B cell (primary cell): ENCODE measurements around the gene MED27. TPM values are rescaled to one million over a fixed set of nuclear protein-coding genes. Genes with fewer than 3 reads are reported as not detected.

Experiments
- ATAC-seq: fragments of 200-7000 bp; cut with Tn5 transposase; one replicate; pipeline ENCODE4 v1.10.0; 2021; ENCODE audit warnings: low read depth, mild to moderate bottlenecking, moderate number of reproducible peaks, moderate library complexity
- CTCF ChIA-PET: fragments of 350-600 bp; sonication (Branson Sonifier 250); formaldehyde crosslinking; loops from one replicate; lab custom pipeline; 2021; ENCODE audit warnings: antibody characterized with exemption, inconsistent platforms; lab: Charles Lee
- POLR2A ChIA-PET: fragments of 350-600 bp; sonication (Branson Sonifier 250); formaldehyde crosslinking; loops from one replicate; lab custom pipeline; 2021; ENCODE audit warnings: antibody characterized with exemption; lab: Charles Lee
- DNase-seq: peaks from one replicate; pipeline ENCODE4 v3.0.0; 2013
- H2AFZ ChIP-seq: 2 replicates; pipeline ENCODE4 v1.6.1; 2012; ENCODE audit warnings: mild to moderate bottlenecking, low read depth, low read length; ENCODE audit not compliant: insufficient read depth, poor library complexity, severe bottlenecking
- H3K27ac ChIP-seq, 2 donors: 1 replicate in 1 of 2; 2 replicates in 1 of 2; pipeline ENCODE4 v1.5.1; 2012 to 2013; ENCODE audit warnings: low read length in 2 of 2, mild to moderate bottlenecking in 2 of 2, moderate library complexity in 1 of 2
- H3K27me3 ChIP-seq, 4 experiments: fragments of 200-600 bp in 1 of 4; sonication (generic) in 1 of 4; replicated peaks in 1 of 4; 1 replicate in 2 of 4; 2 replicates in 2 of 4; pipeline versions ENCODE4 v1.6.1 to v1.7.0; 2013 to 2016; ENCODE audit warnings: low read length in 3 of 4, mild to moderate bottlenecking in 2 of 4, mixed read lengths in 1 of 4, moderate library complexity in 1 of 4; ENCODE audit not compliant: insufficient read depth in 4 of 4, control insufficient read depth in 3 of 4; ENCODE audit errors: control extremely low read depth in 1 of 4
- H3K36me3 ChIP-seq, 2 experiments: replicated peaks in 1 of 2; 1 replicate in 1 of 2; 2 replicates in 1 of 2; pipeline versions ENCODE4 v1.6.1 to v1.7.1; 2013; ENCODE audit warnings: low read length in 1 of 2; ENCODE audit not compliant: insufficient read depth in 2 of 2, control insufficient read depth in 1 of 2; ENCODE audit errors: control extremely low read depth in 1 of 2, extremely low read depth in 1 of 2
- H3K4me1 ChIP-seq, 2 donors: fragments of 200-600 bp in 1 of 2; sonication (generic) in 1 of 2; 1 replicate in 1 of 2; 2 replicates in 1 of 2; pipeline versions ENCODE4 v1.5.1 to v1.6.1; 2013 to 2017; ENCODE audit warnings: low read length in 2 of 2; ENCODE audit not compliant: control insufficient read depth in 2 of 2, insufficient read depth in 2 of 2
- H3K4me2 ChIP-seq: replicated peaks from 2 replicates; pipeline ENCODE3; 2012; ENCODE audit warnings: mild to moderate bottlenecking, low read depth, low read length; ENCODE audit not compliant: poor library complexity, severe bottlenecking
- H3K4me3 ChIP-seq, 5 experiments: fragments of 200-600 bp in 1 of 5; sonication (generic) in 1 of 5; 1 replicate in 3 of 5; 2 replicates in 2 of 5; pipeline versions ENCODE4 v1.5.1 to v1.7.0; 2011 to 2016; ENCODE audit warnings: low read length in 4 of 5, mild to moderate bottlenecking in 4 of 5, low read depth in 2 of 5, control low read depth in 1 of 5, moderate library complexity in 1 of 5; ENCODE audit not compliant: insufficient read depth in 1 of 5; ENCODE audit errors: control extremely low read depth in 1 of 5, extremely low read depth in 1 of 5
- H3K79me2 ChIP-seq: fragments of 200-600 bp; sonication (generic); one replicate; pipeline ENCODE4 v1.6.0; 2016; ENCODE audit warnings: low read length; ENCODE audit not compliant: control insufficient read depth, insufficient read depth
- H3K9ac ChIP-seq: fragments of 200-600 bp; sonication (generic); 2 replicates; pipeline ENCODE4 v1.6.1; 2017; ENCODE audit warnings: mild to moderate bottlenecking, low read length, moderate library complexity
- H3K9me3 ChIP-seq, 3 donors: one replicate each; pipeline versions ENCODE4 v1.6.1 to v1.7.1; 2013; ENCODE audit warnings: low read length in 2 of 3; ENCODE audit not compliant: control insufficient read depth in 2 of 3, insufficient read depth in 1 of 3; ENCODE audit errors: control extremely low read depth in 1 of 3
- H4K20me1 ChIP-seq: 2 replicates; pipeline ENCODE4 v1.6.0; 2012; ENCODE audit warnings: mild to moderate bottlenecking, low read length; ENCODE audit not compliant: insufficient read depth, control insufficient read depth, poor library complexity, severe bottlenecking
- H3K27ac Mint-ChIP-seq: one replicate; pipeline ENCODE4 v1.8.0; 2021; ENCODE audit warnings: mixed read lengths
- H3K27me3 Mint-ChIP-seq: one replicate; pipeline ENCODE4 v1.8.0; 2021; ENCODE audit warnings: mixed read lengths
- H3K4me1 Mint-ChIP-seq: one replicate; pipeline ENCODE4 v1.8.0; 2021; ENCODE audit warnings: mixed read lengths
- H3K4me3 Mint-ChIP-seq: one replicate; pipeline ENCODE4 v1.8.0; 2021; ENCODE audit warnings: mixed read lengths
- H3K9me3 Mint-ChIP-seq: one replicate; pipeline ENCODE4 v1.8.0; 2022; ENCODE audit warnings: mixed read lengths; ENCODE audit not compliant: insufficient read depth
- EZH2 ChIP-seq: IDR thresholded peaks from 2 replicates; pipeline ENCODE4 v1.6.1; 2012; ENCODE audit warnings: borderline replicate concordance, low read depth, mild to moderate bottlenecking, moderate library complexity, low read length; ENCODE audit not compliant: insufficient read depth, poor library complexity, severe bottlenecking
- WGBS: methylation state at CpG from one replicate; pipeline ENCODE4 v1.1.5; 2013; ENCODE audit warnings: missing lambda C conversion rate; ENCODE audit not compliant: insufficient coverage; 5-methylcytosine and 5-hydroxymethylcytosine counted together
- intact Hi-C: fragments of 100-400 bp; cut with micrococcal nuclease; formaldehyde crosslinking; loops from one replicate; pipeline ENCODE4 v1.10.0; 2022
- polyA plus RNA-seq: library from polyadenylated mRNA; depleted of rRNA; stranded (reverse); fragments of >200 nt; gene quantifications from 2 replicates; pipeline ENCODE4 v1.2.3, GENCODE V29; 2012
- total RNA-seq, 2 donors: library from RNA; stranded (reverse); fragments of 120-200 nt in 1 of 2; gene quantifications; 1 replicate in 1 of 2; 2 replicates in 1 of 2; pipeline versions ENCODE4 v1.2.3 to v1.2.4, GENCODE V29; 2013 to 2022
- TF ChIP-seq, protein P1 (sequence below): fragments of 200-600 bp; IDR thresholded peaks from one replicate; pipeline ENCODE4 v1.8.0; 2022; ENCODE audit warnings: antibody characterized with exemption, mild to moderate bottlenecking

MED27 gene
- total and polyA plus RNA-seq, 2 donors (not counting 1 experiment from before 2014, with no cell fraction given), result 17.4 to 17.7 TPM

DNA sequence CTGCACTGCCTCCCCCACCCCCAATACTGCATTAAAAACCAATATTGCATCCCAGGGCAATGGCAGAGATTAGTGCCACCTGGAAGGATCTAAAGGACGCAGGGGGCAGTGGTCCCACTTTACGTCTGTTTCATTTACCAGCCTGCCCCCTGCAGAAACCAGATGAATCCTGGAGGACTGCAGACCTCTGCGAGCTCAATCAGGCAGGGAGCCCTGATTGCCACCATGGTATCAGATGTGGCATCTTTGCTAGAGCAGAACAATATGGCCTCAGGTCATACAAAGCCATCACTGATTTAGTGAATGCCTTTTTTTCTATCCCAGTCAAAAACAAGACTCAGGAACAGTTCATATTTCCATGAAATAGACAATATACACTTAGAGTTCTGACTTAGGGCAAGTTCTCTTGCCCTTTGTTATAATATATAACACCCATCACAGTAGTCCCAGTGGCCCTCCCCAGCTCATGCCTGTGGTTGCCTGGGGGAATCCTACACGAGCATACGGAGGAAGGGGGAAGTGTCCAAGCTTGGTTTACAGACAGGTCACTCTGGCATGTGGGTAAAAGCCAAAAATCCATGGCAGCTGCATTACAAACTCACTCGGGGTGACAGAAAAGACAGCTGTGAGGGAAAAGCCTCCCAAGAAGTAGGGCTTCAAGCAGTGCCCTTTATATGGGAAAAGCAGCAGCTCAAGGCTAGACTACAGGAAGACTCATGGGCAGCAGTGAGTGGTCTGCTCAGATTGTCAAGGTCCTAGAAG, 85.1 kb downstream of the MED27 start:
- CTCF ChIA-PET, result no interaction called here
- ATAC-seq (no peak), DNase-seq (no peak)
- TF ChIP-seq, protein P1, sequence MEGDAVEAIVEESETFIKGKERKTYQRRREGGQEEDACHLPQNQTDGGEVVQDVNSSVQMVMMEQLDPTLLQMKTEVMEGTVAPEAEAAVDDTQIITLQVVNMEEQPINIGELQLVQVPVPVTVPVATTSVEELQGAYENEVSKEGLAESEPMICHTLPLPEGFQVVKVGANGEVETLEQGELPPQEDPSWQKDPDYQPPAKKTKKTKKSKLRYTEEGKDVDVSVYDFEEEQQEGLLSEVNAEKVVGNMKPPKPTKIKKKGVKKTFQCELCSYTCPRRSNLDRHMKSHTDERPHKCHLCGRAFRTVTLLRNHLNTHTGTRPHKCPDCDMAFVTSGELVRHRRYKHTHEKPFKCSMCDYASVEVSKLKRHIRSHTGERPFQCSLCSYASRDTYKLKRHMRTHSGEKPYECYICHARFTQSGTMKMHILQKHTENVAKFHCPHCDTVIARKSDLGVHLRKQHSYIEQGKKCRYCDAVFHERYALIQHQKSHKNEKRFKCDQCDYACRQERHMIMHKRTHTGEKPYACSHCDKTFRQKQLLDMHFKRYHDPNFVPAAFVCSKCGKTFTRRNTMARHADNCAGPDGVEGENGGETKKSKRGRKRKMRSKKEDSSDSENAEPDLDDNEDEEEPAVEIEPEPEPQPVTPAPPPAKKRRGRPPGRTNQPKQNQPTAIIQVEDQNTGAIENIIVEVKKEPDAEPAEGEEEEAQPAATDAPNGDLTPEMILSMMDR, result no peak
- TF ChIP-seq EZH2, result no peak
- H3K9me3 ChIP-seq, result no peaks in the 10 kb centered on the region
- no peak overlapping the region for H3K4me3 ChIP-seq
- Mint-ChIP-seq H3K9me3 (no peaks in the 10 kb centered on the region), H3K27me3 (no peaks in the 10 kb centered on the region), H3K27ac (no peak overlapping the region), H3K4me1 (no peaks in the 10 kb centered on the region), H3K4me3 (no peak overlapping the region)
- POLR2A ChIA-PET, result no interaction called here
- H3K9ac ChIP-seq, result no peak overlapping the region
- H3K79me2 ChIP-seq, result peaks cover 13% of the 10 kb centered on the region
- peaks cover 0 to 14% of the 10 kb centered on the region in 2 experiments for H3K36me3 ChIP-seq
- intact Hi-C loops, result no loop called here
- no peaks in the 10 kb centered on the region for H3K4me1 ChIP-seq
- WGBS, result 81% methylated on average over 6 of the region's 6 CpGs
- H2AFZ ChIP-seq, result no peak overlapping the region
- H3K27ac ChIP-seq, result no peak overlapping the region
- peaks cover 9% of the 10 kb centered on the region for H4K20me1 ChIP-seq
- H3K27me3 ChIP-seq, result no peaks in the 10 kb centered on the region
- no peak overlapping the region for H3K4me2 ChIP-seq

DNA sequence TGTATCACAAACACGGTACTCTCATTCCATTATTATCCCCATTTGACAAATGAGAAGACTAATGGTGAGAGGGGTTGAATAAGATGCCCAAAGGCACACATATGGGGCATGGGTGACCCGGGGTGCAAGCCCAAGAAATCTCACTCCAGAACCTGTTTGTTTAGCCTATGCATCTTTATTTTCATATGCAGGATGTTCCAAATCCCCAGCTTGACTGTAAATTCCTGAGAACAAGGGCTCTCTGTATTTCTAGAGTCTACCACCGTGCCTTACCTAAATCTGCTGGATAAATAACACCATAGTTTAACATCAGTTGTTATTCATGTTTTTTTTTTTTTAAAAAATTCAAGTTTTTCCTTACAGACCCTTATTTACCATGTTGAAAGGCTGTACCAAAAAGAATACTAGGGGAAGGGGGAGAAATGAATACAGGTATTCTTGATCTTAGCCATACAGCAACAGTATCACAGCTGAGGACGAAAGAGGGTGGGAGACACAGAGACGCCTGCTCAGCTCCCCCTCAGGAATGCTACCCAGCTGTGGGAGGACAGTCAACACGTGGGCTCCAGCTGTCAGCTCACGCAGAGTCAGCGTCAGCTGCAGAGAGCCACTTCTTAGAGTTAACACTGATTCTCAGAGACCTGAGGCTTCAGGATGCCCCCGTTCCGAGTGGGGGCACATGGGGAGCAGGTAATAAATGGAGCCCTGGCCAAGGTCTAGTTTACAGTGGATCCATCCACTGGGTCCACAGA, 86.6 kb downstream of the MED27 start:
- no peak for DNase-seq
- H3K4me3 Mint-ChIP-seq, result no peak overlapping the region
- Histone ChIP-seq H4K20me1 (peaks cover 8% of the 10 kb centered on the region), H3K79me2 (peaks cover 12% of the 10 kb centered on the region), H3K27me3 (no peaks in the 10 kb centered on the region), H3K27ac (no peak overlapping the region), H3K9me3 (no peaks in the 10 kb centered on the region), H3K4me2 (no peak overlapping the region), H3K4me3 (no peak overlapping the region), H3K4me1 (no peaks in the 10 kb centered on the region), H3K36me3 (peaks cover 0 to 14% of the 10 kb centered on the region in 2 experiments), H3K9ac (no peak overlapping the region), H2AFZ (no peak overlapping the region)
- no peaks in the 10 kb centered on the region for H3K9me3 Mint-ChIP-seq
- H3K27ac Mint-ChIP-seq, result no peak overlapping the region
- no peaks in the 10 kb centered on the region for H3K4me1 Mint-ChIP-seq
- ATAC-seq, result no peak
- no peaks in the 10 kb centered on the region for H3K27me3 Mint-ChIP-seq
- intact Hi-C loops, result no loop called here
- ChIA-PET CTCF (no interaction called here), POLR2A (no interaction called here)
- WGBS, result 97% methylated on average over 7 of the region's 10 CpGs
- TF ChIP-seq, protein P1, result no peak
- no peak for TF ChIP-seq EZH2
